ENCODE data around the gene ARHGAP8.

DNA sequence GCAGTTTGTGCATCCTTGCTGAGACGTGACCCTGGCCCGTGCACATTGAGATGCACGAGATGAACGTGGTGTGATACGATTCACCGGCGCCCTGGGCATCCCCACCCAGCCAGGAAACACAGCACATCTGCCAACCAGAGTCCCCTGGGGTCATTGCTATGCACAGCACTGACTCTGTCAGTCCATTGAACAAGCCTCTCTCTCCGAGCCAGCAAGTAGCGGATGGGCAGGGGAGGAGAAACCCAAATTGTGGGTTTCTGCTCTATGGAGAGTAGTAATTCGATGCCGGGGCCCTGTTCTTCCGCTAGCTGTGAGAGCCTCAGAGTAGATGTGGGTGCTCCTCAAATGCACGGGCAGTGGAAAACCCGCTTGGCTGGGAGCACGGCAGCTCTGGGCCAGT, 85.1 kb downstream of the ARHGAP8 start:
- TF ChIP-seq, protein P1, sequence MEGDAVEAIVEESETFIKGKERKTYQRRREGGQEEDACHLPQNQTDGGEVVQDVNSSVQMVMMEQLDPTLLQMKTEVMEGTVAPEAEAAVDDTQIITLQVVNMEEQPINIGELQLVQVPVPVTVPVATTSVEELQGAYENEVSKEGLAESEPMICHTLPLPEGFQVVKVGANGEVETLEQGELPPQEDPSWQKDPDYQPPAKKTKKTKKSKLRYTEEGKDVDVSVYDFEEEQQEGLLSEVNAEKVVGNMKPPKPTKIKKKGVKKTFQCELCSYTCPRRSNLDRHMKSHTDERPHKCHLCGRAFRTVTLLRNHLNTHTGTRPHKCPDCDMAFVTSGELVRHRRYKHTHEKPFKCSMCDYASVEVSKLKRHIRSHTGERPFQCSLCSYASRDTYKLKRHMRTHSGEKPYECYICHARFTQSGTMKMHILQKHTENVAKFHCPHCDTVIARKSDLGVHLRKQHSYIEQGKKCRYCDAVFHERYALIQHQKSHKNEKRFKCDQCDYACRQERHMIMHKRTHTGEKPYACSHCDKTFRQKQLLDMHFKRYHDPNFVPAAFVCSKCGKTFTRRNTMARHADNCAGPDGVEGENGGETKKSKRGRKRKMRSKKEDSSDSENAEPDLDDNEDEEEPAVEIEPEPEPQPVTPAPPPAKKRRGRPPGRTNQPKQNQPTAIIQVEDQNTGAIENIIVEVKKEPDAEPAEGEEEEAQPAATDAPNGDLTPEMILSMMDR (IDR thresholded peaks at IDR 0.05) = no peak
- no peak for TF ChIP-seq POLR2AphosphoS5 (IDR thresholded peaks at IDR 0.05)
- no peak for TF ChIP-seq POLR2A (IDR thresholded peaks at IDR 0.05)

Data from prostate gland (tissue), 2 donors.